GM10266 (cell line): Measurements from ENCODE around the gene COX7B2.

ENCODE experiments used
- DNase-seq: peaks from one replicate; pipeline ENCODE4 v3.0.0; 2012; ENCODE audit errors: extremely low spot score
- CTCF ChIP-seq: IDR thresholded peaks from 2 replicates; pipeline ENCODE4 v1.5.1; 2012; ENCODE audit warnings: mild to moderate bottlenecking, low read depth; ENCODE audit not compliant: control insufficient read depth, insufficient read depth; ENCODE audit errors: missing control alignments

Gene COX7B2

DNA sequence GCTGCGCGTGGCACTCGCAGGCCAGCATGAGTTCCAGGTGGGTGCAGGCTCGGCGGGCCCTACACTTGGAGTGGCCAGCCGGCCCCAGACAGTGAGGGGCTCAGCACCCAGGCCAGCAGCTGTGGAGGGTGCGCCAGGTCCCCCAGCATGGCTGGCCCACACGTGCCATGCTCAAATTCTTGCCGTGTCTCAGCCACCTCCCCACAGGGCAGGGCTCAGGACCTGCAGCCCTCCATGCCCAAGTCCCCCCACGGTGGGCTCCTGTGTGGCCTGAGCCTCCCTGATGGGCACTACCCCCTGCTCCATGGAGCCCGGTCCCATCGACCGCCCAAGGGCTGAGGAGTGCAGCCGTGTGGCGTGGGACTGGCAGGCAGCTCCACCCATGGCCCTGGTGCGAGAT is 210.2 kb downstream of the COX7B2 start:
- no peak for TF ChIP-seq CTCF
- no peak for DNase-seq
